ENCODE measurements around the gene DUS1L. TPM values are rescaled to one million over a fixed set of nuclear protein-coding genes. Genes with fewer than 3 reads are reported as not detected.

DUS1L gene
- total and polyA plus RNA-seq, 12 donors = 34.1 to 191 (median 44.1) TPM

GRCh38 chr17:82106688-82107305, 41.2 kb upstream of the DUS1L start:
- intact Hi-C loops (cut with DNase I) = loop anchor here in 1 of 10 donors (10.0 kb wide), 1 partner anchor 62 kb away; no protein-coding TSS in a partner anchor
- no peak for TF ChIP-seq CTCF (IDR thresholded peaks at IDR 0.05)
- H3K9me3 ChIP-seq = no peaks in the 10 kb centered on the region
- WGBS, 2 donors = 46 to 62% methylated on average over 9 of the region's 9 CpGs
- no peaks in the 10 kb centered on the region for H3K27me3 ChIP-seq
- ATAC-seq (peak in 6 of 8 donors; percentile 2 to 14 (median 6)), DNase-seq (no peak)
- H3K36me3 ChIP-seq = peaks cover 0 to 3% (median 0%) of the 10 kb centered on the region in 9 donors
- peak overlapping the region in 7 of 10 donors; percentile 0 to 45 (median 25) for H3K4me3 ChIP-seq
- H3K4me1 ChIP-seq = peaks cover 8 to 35% (median 28%) of the 10 kb centered on the region in 9 donors
- H3K27ac ChIP-seq = peak overlapping the region in 9 of 10 donors; percentile 3 to 91 (median 51)

DNA sequence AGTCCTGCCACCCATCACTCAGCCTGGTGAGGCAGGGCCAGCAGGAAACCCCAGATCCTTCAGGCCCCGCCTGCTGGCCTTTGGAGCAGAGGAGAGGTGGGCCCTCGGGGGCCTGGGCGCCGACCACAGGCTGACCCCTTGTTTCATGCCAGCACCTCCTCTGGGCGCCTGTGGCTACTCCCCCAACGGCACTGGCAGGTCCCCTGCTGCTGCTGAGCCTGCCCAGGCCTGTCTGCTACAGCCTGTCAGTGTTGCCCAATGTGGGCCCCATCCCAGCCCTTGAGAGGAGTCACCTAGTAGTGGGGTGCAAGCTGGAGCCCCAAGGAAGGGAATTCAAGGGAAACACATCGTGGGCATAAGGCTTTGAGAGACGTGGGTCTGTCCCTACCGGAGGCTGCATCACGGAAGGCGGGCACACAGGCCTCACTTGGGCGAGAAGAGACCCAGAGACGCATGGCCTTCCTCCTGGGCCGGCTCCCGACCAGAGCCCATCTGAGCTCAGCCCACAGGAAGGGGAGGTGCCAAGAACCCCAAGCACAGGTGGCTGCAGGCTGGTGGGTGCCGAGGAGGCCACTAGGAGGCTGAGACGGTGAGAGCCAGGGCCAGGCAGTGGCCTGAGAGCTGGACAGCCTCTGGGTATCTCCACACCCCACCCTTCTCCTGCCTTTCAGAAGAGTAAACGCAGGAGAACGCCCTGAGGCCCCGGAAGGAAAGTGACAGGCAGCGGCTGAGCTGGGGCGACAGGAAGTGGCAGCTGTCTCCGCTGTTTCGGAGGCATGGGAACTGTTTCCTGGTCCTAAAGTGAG, 40.5 kb upstream of the DUS1L start:
- peak; percentile 35 to 50 for DNase-seq

GRCh38 chr17:82105417-82105881, 39.8 kb upstream of the DUS1L start:
- DNase-seq (no peak), ATAC-seq (no peak)
- H3K4me1 ChIP-seq = peaks cover 8 to 46% (median 32%) of the 10 kb centered on the region in 9 donors
- intact Hi-C loops (cut with DNase I) = loop anchor here in 1 of 10 donors (10.0 kb wide), 1 partner anchor 61 kb away; no protein-coding TSS in a partner anchor
- WGBS, 2 donors = 89 to 90% methylated on average over 13 of the region's 13 CpGs
- H3K4me3 ChIP-seq = peak overlapping the region in 2 of 10 donors; percentile 37 to 45
- H3K27ac ChIP-seq = peak overlapping the region in 4 of 10 donors; percentile 28 to 91 (median 64)
- H3K36me3 ChIP-seq = no peaks in the 10 kb centered on the region
- H3K27me3 ChIP-seq = no peaks in the 10 kb centered on the region
- H3K9me3 ChIP-seq = no peaks in the 10 kb centered on the region
- TF ChIP-seq CTCF (IDR thresholded peaks at IDR 0.05) = no peak

More for the DNA sequence above, 40.5 kb upstream of the DUS1L start:
- H3K27me3 ChIP-seq = no peaks in the 10 kb centered on the region
- ATAC-seq = peak in 7 of 8 donors; percentile 7 to 53 (median 39)
- H3K9me3 ChIP-seq = no peaks in the 10 kb centered on the region
- H3K4me1 ChIP-seq = peaks cover 8 to 40% (median 32%) of the 10 kb centered on the region in 9 donors
- WGBS, 2 donors = 47% methylated on average over 24 of the region's 24 CpGs
- TF ChIP-seq CTCF (IDR thresholded peaks at IDR 0.05) = peak in 4 of 9 donors; percentile 17 to 28 (median 18)
- no peaks in the 10 kb centered on the region for H3K36me3 ChIP-seq
- intact Hi-C loops (cut with DNase I) = loop anchor here in 1 of 10 donors (10.0 kb wide), 1 partner anchor 61 kb away; no protein-coding TSS in a partner anchor
- peak overlapping the region in 8 of 10 donors; percentile 0 to 45 (median 22) for H3K4me3 ChIP-seq
- H3K27ac ChIP-seq = peak overlapping the region in 9 of 10 donors; percentile 3 to 91 (median 51)

- Histone ChIP-seq H3K9me3 (no peaks in the 10 kb centered on the region), H3K27ac (no peak overlapping the region), H3K4me3 (no peak overlapping the region), H3K4me1 (peaks cover 8 to 52% (median 35%) of the 10 kb centered on the region in 9 donors), H3K27me3 (no peaks in the 10 kb centered on the region), H3K36me3 (no peaks in the 10 kb centered on the region)
- intact Hi-C loops (cut with DNase I) = loop anchor here in 2 of 10 donors (5.0 to 10.0 kb wide), 2 partner anchors 60 to 73 kb away; partner anchors contain the start of gene RAC3 (in 1 of the 2)
- ATAC-seq = no peak
- DNase-seq = no peak
- WGBS, 2 donors = 97% methylated on average over 11 of the region's 11 CpGs
- no peak for TF ChIP-seq CTCF (IDR thresholded peaks at IDR 0.05)
These were observed 39.3 kb upstream of the DUS1L start for GRCh38 chr17:82104797-82105416.
